Measurements from ENCODE around the gene PAFAH1B1. TPM values are rescaled to one million over a fixed set of nuclear protein-coding genes. Genes with fewer than 3 reads are reported as not detected.

The PAFAH1B1 gene
- polyA plus RNA-seq, 1 donor (not counting 4 experiments of a cell fraction or from before 2014, with no cell fraction given), result 119 TPM

DNA sequence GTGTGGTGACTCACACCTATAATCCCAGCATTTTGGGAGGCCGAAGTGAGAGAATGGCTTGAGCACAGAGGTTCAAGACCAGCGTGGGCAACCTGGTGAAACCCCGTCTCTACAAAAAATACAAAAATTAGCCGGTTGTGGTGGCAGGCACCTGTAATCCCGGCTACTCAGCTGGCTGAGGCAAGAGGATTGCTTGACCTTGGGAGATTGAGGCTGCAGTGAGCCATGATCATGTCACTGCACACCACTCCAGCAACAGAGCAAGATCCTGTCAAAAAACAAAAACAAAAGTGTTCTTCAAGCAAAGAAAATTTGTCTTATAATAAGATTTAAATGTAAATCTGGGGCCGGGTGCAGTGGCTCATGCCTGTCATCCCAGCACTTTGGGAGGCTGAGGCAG is 51.5 kb downstream of the PAFAH1B1 start:
- Histone ChIP-seq H3K9ac (ENCODE audit: control insufficient read depth, extremely low read depth, insufficient read depth, low read length) (no peak overlapping the region), H3K27ac (ENCODE audit: control insufficient read depth, insufficient read depth, low read length) (no peak overlapping the region), H3K4me3 (ENCODE audit: control insufficient read depth in 2 of 3, extremely low read depth in 1 of 3, insufficient read depth in 2 of 3, low read depth in 1 of 3, low read length in 3 of 3) (no peak overlapping the region), H3K27me3 (ENCODE audit: control insufficient read depth, extremely low read depth, insufficient read depth, low read length) (no peaks in the 10 kb centered on the region), H3K4me1 (ENCODE audit: control insufficient read depth, extremely low read depth, insufficient read depth, low read length) (peaks cover 2% of the 10 kb centered on the region), H4K20me1 (ENCODE audit: control insufficient read depth, extremely low read depth, insufficient read depth, low read length) (peaks cover 6% of the 10 kb centered on the region), H3K36me3 (ENCODE audit: control insufficient read depth in 2 of 2, extremely low read depth in 1 of 2, insufficient read depth in 2 of 2, low read length in 2 of 2) (peaks cover 6 to 19% of the 10 kb centered on the region in 2 experiments), H3K9me3 (ENCODE audit: control insufficient read depth, low read depth, low read length) (no peaks in the 10 kb centered on the region), H2AFZ (ENCODE audit: control insufficient read depth, low read length) (no peak overlapping the region), H3K9me1 (ENCODE audit: control insufficient read depth, extremely low read depth, insufficient read depth, low read length) (no peaks in the 10 kb centered on the region), H3K4me2 (ENCODE audit: control insufficient read depth, extremely low read depth, insufficient read depth, low read depth, low read length) (no peak overlapping the region), H3K79me2 (ENCODE audit: control insufficient read depth, insufficient read depth, low read length) (peaks cover 68% of the 10 kb centered on the region)
- no peak for TF ChIP-seq EZH2 (IDR thresholded peaks at IDR 0.05; ENCODE audit: low read length)
- TF ChIP-seq, protein P1, sequence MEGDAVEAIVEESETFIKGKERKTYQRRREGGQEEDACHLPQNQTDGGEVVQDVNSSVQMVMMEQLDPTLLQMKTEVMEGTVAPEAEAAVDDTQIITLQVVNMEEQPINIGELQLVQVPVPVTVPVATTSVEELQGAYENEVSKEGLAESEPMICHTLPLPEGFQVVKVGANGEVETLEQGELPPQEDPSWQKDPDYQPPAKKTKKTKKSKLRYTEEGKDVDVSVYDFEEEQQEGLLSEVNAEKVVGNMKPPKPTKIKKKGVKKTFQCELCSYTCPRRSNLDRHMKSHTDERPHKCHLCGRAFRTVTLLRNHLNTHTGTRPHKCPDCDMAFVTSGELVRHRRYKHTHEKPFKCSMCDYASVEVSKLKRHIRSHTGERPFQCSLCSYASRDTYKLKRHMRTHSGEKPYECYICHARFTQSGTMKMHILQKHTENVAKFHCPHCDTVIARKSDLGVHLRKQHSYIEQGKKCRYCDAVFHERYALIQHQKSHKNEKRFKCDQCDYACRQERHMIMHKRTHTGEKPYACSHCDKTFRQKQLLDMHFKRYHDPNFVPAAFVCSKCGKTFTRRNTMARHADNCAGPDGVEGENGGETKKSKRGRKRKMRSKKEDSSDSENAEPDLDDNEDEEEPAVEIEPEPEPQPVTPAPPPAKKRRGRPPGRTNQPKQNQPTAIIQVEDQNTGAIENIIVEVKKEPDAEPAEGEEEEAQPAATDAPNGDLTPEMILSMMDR (optimal IDR thresholded peaks at IDR 0.05 in 1 of 3, IDR thresholded peaks at IDR 0.05 in 1 of 3, conservative IDR thresholded peaks at IDR 0.05 in 1 of 3; ENCODE audit: extremely low read depth in 1 of 3, insufficient read depth in 2 of 3, low read length in 3 of 3), result no peak
- DNase-seq (ENCODE audit: low read depth, low spot score) (no peak), FAIRE-seq (no peak)
- dilution Hi-C loops (cut with MboI; ENCODE audit: extremely low pct_ligation_motif_present, low sequenced_read_pairs), result no loop called here

DNA sequence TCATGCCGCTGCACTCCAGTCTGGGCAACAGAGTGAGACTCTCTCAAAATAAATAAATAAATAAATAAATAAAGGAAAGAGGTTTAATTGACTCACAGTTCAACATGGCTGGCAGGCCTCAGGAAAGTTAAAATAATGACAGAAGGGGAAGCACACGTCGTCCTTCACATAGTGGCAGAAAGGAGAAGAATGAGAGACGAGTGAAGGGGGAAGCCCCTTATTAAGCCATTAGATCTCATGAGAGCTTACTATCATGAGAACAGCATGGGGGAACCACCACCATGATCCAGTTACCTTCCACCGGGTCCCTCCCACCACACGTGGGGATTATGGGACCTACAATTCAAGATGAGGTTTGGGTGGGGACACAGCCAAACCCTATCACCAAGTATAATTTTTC is 54.5 kb downstream of the PAFAH1B1 start:
- Histone ChIP-seq H3K4me3 (ENCODE audit: control insufficient read depth in 2 of 3, extremely low read depth in 1 of 3, insufficient read depth in 2 of 3, low read depth in 1 of 3, low read length in 3 of 3) (no peak overlapping the region), H3K4me2 (ENCODE audit: control insufficient read depth, extremely low read depth, insufficient read depth, low read depth, low read length) (no peak overlapping the region), H2AFZ (ENCODE audit: control insufficient read depth, low read length) (no peak overlapping the region), H3K4me1 (ENCODE audit: control insufficient read depth, extremely low read depth, insufficient read depth, low read length) (peaks cover 9% of the 10 kb centered on the region), H3K27me3 (ENCODE audit: control insufficient read depth, extremely low read depth, insufficient read depth, low read length) (no peaks in the 10 kb centered on the region), H3K79me2 (ENCODE audit: control insufficient read depth, insufficient read depth, low read length) (peaks cover 59% of the 10 kb centered on the region), H3K9me3 (ENCODE audit: control insufficient read depth, low read depth, low read length) (no peaks in the 10 kb centered on the region), H3K27ac (ENCODE audit: control insufficient read depth, insufficient read depth, low read length) (no peak overlapping the region), H3K36me3 (ENCODE audit: control insufficient read depth in 2 of 2, extremely low read depth in 1 of 2, insufficient read depth in 2 of 2, low read length in 2 of 2) (peaks cover 4 to 11% of the 10 kb centered on the region in 2 experiments), H4K20me1 (ENCODE audit: control insufficient read depth, extremely low read depth, insufficient read depth, low read length) (peaks cover 17% of the 10 kb centered on the region), H3K9ac (ENCODE audit: control insufficient read depth, extremely low read depth, insufficient read depth, low read length) (no peak overlapping the region), H3K9me1 (ENCODE audit: control insufficient read depth, extremely low read depth, insufficient read depth, low read length) (no peaks in the 10 kb centered on the region)
- no peak for DNase-seq (ENCODE audit: low read depth, low spot score)
- FAIRE-seq, result no peak
- dilution Hi-C loops (cut with MboI; ENCODE audit: extremely low pct_ligation_motif_present, low sequenced_read_pairs), result no loop called here
- TF ChIP-seq EZH2 (IDR thresholded peaks at IDR 0.05; ENCODE audit: low read length), result no peak
- TF ChIP-seq, protein P1 (optimal IDR thresholded peaks at IDR 0.05 in 1 of 3, IDR thresholded peaks at IDR 0.05 in 1 of 3, conservative IDR thresholded peaks at IDR 0.05 in 1 of 3; ENCODE audit: extremely low read depth in 1 of 3, insufficient read depth in 2 of 3, low read length in 3 of 3), result no peak
